Thyroid gland (tissue), 4 donors: ENCODE measurements around the gene TMEM139. TPM values are rescaled to one million over a fixed set of nuclear protein-coding genes. Genes with fewer than 3 reads are reported as not detected.

Experiments
- DNase-seq, 2 donors: peaks; one replicate each; pipeline ENCODE4 v3.0.0-alpha.2; 2019
- H3K27ac ChIP-seq, 3 donors: fragments of 200-600 bp; sonication (generic); 1 replicate in 2 of 3; 2 replicates in 1 of 3; pipeline ENCODE4 v1.5.1; 2016 to 2019; ENCODE audit warnings: mild to moderate bottlenecking in 1 of 3, moderate library complexity in 1 of 3
- H3K27me3 ChIP-seq: fragments of 200-600 bp; sonication (generic); one replicate; pipeline ENCODE4 v1.5.1; 2019
- H3K36me3 ChIP-seq, 2 donors: fragments of 200-600 bp; sonication (generic); one replicate each; pipeline ENCODE4 v1.5.1; 2016 to 2019
- H3K4me1 ChIP-seq, 2 donors: fragments of 200-600 bp; sonication (generic); one replicate each; pipeline ENCODE4 v1.5.1; 2017 to 2019
- H3K4me3 ChIP-seq, 3 donors: fragments of 200-600 bp; sonication (generic); replicated peaks in 1 of 3; 1 replicate in 2 of 3; 2 replicates in 1 of 3; pipeline ENCODE4 v1.5.1; 2016; ENCODE audit warnings: mild to moderate bottlenecking in 1 of 3
- H3K9me3 ChIP-seq: fragments of 200-600 bp; sonication (generic); one replicate; pipeline ENCODE4 v1.5.1; 2017
- CTCF ChIP-seq, 6 experiments: fragments of 200-600 bp in 3 of 6; fragments of 450-650 bp in 3 of 6; sonication (generic) in 3 of 6; IDR thresholded peaks; one replicate each; pipeline ENCODE4 v1.5.1; 2016 to 2019; ENCODE audit warnings: antibody characterized with exemption in 6 of 6, mild to moderate bottlenecking in 2 of 6, inconsistent platforms in 1 of 6, moderate library complexity in 1 of 6
- POLR2A ChIP-seq, 2 donors: fragments of 450-650 bp; IDR thresholded peaks; one replicate each; pipeline ENCODE4 v1.6.1; 2017; ENCODE audit warnings: antibody characterized with exemption in 2 of 2, mild to moderate bottlenecking in 2 of 2, moderate library complexity in 1 of 2
- WGBS, 2 donors: methylation state at CpG; one replicate each; pipeline ENCODE4 v1.1.5; 2017; 5-methylcytosine and 5-hydroxymethylcytosine counted together
- intact Hi-C: fragments of 100-400 bp; cut with DNase I; formaldehyde crosslinking; loops from one replicate; pipeline ENCODE4 v1.15.1; 2023
- small RNA-seq: library from RNA; depleted of rRNA; stranded (forward); fragments of <200 nt; gene quantifications from one replicate; pipeline ENCODE3, GENCODE V24; 2016
- total RNA-seq, 4 donors: library from RNA; depleted of rRNA; stranded (reverse); fragments of >200 nt; gene quantifications; one replicate each; pipeline ENCODE4 v1.2.3, GENCODE V29; 2016

The TMEM139 gene
- total RNA-seq, 4 donors from 2014 or later: 6.6 to 50.2 (median 19.6) TPM

GRCh38 chr7:143329471-143330170, 44.9 kb downstream of the TMEM139 start:
- intact Hi-C loops: no loop called here

GRCh38 chr7:143331179-143331801, 46.5 kb downstream of the TMEM139 start:
- WGBS, 2 donors: 85 to 94% methylated on average over 8 of the region's 8 CpGs
- no peak overlapping the region for H3K4me3 ChIP-seq
- no peaks in the 10 kb centered on the region for H3K36me3 ChIP-seq
- no peaks in the 10 kb centered on the region for H3K9me3 ChIP-seq
- TF ChIP-seq CTCF (IDR thresholded peaks at IDR 0.05): no peak
- TF ChIP-seq POLR2A (IDR thresholded peaks at IDR 0.05): no peak
- H3K27me3 ChIP-seq: no peaks in the 10 kb centered on the region
- H3K4me1 ChIP-seq: no peaks in the 10 kb centered on the region
- H3K27ac ChIP-seq: no peak overlapping the region
- DNase-seq: no peak
- intact Hi-C loops: no loop called here

More at GRCh38 chr7:143329471-143330170, 44.9 kb downstream of the TMEM139 start:
- Histone ChIP-seq H3K27me3 (no peaks in the 10 kb centered on the region), H3K4me3 (no peak overlapping the region), H3K36me3 (no peaks in the 10 kb centered on the region), H3K4me1 (peaks cover 0 to 3% of the 10 kb centered on the region in 2 donors), H3K27ac (no peak overlapping the region), H3K9me3 (no peaks in the 10 kb centered on the region)
- DNase-seq: no peak
- 92 to 95% methylated on average over 10 of the region's 10 CpGs for WGBS, 2 donors
- no peak for TF ChIP-seq POLR2A (IDR thresholded peaks at IDR 0.05)
- no peak for TF ChIP-seq CTCF (IDR thresholded peaks at IDR 0.05)

GRCh38 chr7:143334244-143334643, 49.5 kb downstream of the TMEM139 start:
- DNase-seq: no peak
- Histone ChIP-seq H3K27me3 (no peaks in the 10 kb centered on the region), H3K9me3 (no peaks in the 10 kb centered on the region), H3K4me3 (no peak overlapping the region), H3K27ac (no peak overlapping the region), H3K4me1 (no peaks in the 10 kb centered on the region), H3K36me3 (no peaks in the 10 kb centered on the region)
- TF ChIP-seq POLR2A (IDR thresholded peaks at IDR 0.05) (no peak), CTCF (IDR thresholded peaks at IDR 0.05) (no peak)
- WGBS, 2 donors: 49 to 53% methylated on average over 1 of the region's 1 CpG
- intact Hi-C loops: no loop called here

GRCh38 chr7:143337216-143337615, 52.5 kb downstream of the TMEM139 start:
- DNase-seq: no peak
- Histone ChIP-seq H3K27me3 (no peaks in the 10 kb centered on the region), H3K27ac (no peak overlapping the region), H3K9me3 (no peaks in the 10 kb centered on the region), H3K4me1 (no peaks in the 10 kb centered on the region), H3K4me3 (no peak overlapping the region), H3K36me3 (no peaks in the 10 kb centered on the region)
- TF ChIP-seq CTCF (IDR thresholded peaks at IDR 0.05) (no peak), POLR2A (IDR thresholded peaks at IDR 0.05) (no peak)
- 89 to 92% methylated on average over 3 of the region's 3 CpGs for WGBS, 2 donors
- intact Hi-C loops: no loop called here

Small RNAs within 50 kb of the gene (small RNA-seq; reads per million reads assigned to genes)
- not detected for gene RN7SL481P
- gene RN7SL535P: not detected

Other genes starting within 250 kb of the TMEM139 start
- not detected for gene OR6V1, start 232.6 kb upstream of the TMEM139 start, total RNA-seq
- gene PIP, start 152.9 kb upstream of the TMEM139 start, total RNA-seq: not detected
- gene TAS2R39, start 101.5 kb upstream of the TMEM139 start, total RNA-seq: not detected
- gene TAS2R40, start 62.9 kb upstream of the TMEM139 start, total RNA-seq: not detected
- 100 to 1,000 TPM; 147 to 319 (median 220) TPM for gene GSTK1, start 21.5 kb upstream of the TMEM139 start, total RNA-seq
- gene CASP2, start 3.4 kb downstream of the TMEM139 start, total RNA-seq: 10 to 100 TPM; 13.0 to 21.7 (median 17.5) TPM
- not detected for gene CLCN1, start 31.2 kb downstream of the TMEM139 start, total RNA-seq
- gene FAM131B, start 77.8 kb downstream of the TMEM139 start, total RNA-seq: under 1 TPM in 2 of 4 donors, not detected in 2; 0.11 to 0.54 TPM
- gene ZYX, start 96.4 kb downstream of the TMEM139 start, total RNA-seq: 10 to 100 TPM; 24.6 to 55.4 (median 31.3) TPM
- 10 to 100 TPM in 3 of 4 donors, 1 to 10 TPM in 1; 7.5 to 22.4 (median 16.4) TPM for gene EPHA1, start 123.9 kb downstream of the TMEM139 start, total RNA-seq
- gene TAS2R60, start 158.5 kb downstream of the TMEM139 start, total RNA-seq: not detected
- gene TAS2R41, start 192.9 kb downstream of the TMEM139 start, total RNA-seq: not detected